DOHH2 (cell line): Measurements from ENCODE around the gene ACOT12.

Source experiments
- H3F3A ChIP-seq: fragments of 200-600 bp; sonication (generic), shearing (Covaris generic); 2 replicates; pipeline ENCODE4 v1.6.0; 2016; ENCODE audit warnings: antibody characterized with exemption, mild to moderate bottlenecking; ENCODE audit not compliant: control insufficient read depth, insufficient read depth
- H3K27ac ChIP-seq: fragments of 200-600 bp; sonication (generic); 2 replicates; pipeline ENCODE4 v1.5.1; 2014; ENCODE audit warnings: low read depth, mild to moderate bottlenecking, low read length, moderate library complexity
- H3K27me3 ChIP-seq: fragments of 200-600 bp; sonication (generic); 2 replicates; pipeline ENCODE4 v1.6.1; 2014; ENCODE audit warnings: mild to moderate bottlenecking, low read length, mixed read lengths; ENCODE audit not compliant: control insufficient read depth
- H3K36me3 ChIP-seq: fragments of 200-600 bp; sonication (generic); 2 replicates; pipeline ENCODE4 v1.6.1; 2014; ENCODE audit warnings: mild to moderate bottlenecking, low read length, moderate library complexity, mixed read lengths; ENCODE audit not compliant: control insufficient read depth
- H3K4me1 ChIP-seq: fragments of 200-600 bp; sonication (generic); 2 replicates; pipeline ENCODE4 v1.6.1; 2014; ENCODE audit warnings: mild to moderate bottlenecking, low read length, mixed read lengths; ENCODE audit not compliant: control insufficient read depth
- H3K4me2 ChIP-seq: fragments of 200-600 bp; sonication (generic); 2 replicates; pipeline ENCODE4 v1.6.0; 2014; ENCODE audit warnings: mild to moderate bottlenecking, low read length, moderate library complexity
- H3K4me3 ChIP-seq: fragments of 200-600 bp; sonication (generic); 2 replicates; pipeline ENCODE4 v1.5.1; 2014; ENCODE audit warnings: mild to moderate bottlenecking, low read length, mixed read lengths
- H3K79me2 ChIP-seq: fragments of 200-600 bp; sonication (generic); 2 replicates; pipeline ENCODE4 v1.6.1; 2014; ENCODE audit warnings: mild to moderate bottlenecking, low read length, mixed read lengths; ENCODE audit not compliant: control insufficient read depth
- H3K9me2 ChIP-seq: fragments of 200-600 bp; sonication (generic); replicated peaks from 2 replicates; pipeline ENCODE4 v1.6.1; 2014; ENCODE audit warnings: mild to moderate bottlenecking, low read length, mixed read lengths; ENCODE audit not compliant: control insufficient read depth
- H3K9me3 ChIP-seq: fragments of 200-600 bp; sonication (generic); 2 replicates; pipeline ENCODE4 v1.6.1; 2014; ENCODE audit warnings: antibody characterized with exemption, low read length, mixed read lengths; ENCODE audit not compliant: control insufficient read depth, insufficient read depth
- H4K20me1 ChIP-seq: fragments of 200-600 bp; sonication (generic); 2 replicates; pipeline ENCODE4 v1.6.0; 2014; ENCODE audit warnings: low read depth, mild to moderate bottlenecking, antibody characterized with exemption, low read length, moderate library complexity; ENCODE audit not compliant: control insufficient read depth, insufficient read depth
- EZH2phosphoT487 ChIP-seq: fragments of 200-600 bp; sonication (generic); IDR thresholded peaks from 2 replicates; pipeline ENCODE4 v1.6.1; 2017; ENCODE audit warnings: borderline replicate concordance, mild to moderate bottlenecking, antibody characterized with exemption, low read length, moderate library complexity, mixed read lengths
- TF ChIP-seq, protein P1 (sequence below): fragments of 200-600 bp; sonication (generic); IDR thresholded peaks from one replicate; pipeline ENCODE4 v1.5.1; 2014; ENCODE audit warnings: antibody characterized with exemption, mild to moderate bottlenecking, low read depth, low read length; ENCODE audit not compliant: poor library complexity, severe bottlenecking

The ACOT12 gene

GRCh38 chr5:81389025-81389424 lies 4.9 kb downstream of the ACOT12 start:
- no peak overlapping the region for H3K4me2 ChIP-seq
- no peak overlapping the region for H3K4me3 ChIP-seq
- no peaks in the 10 kb centered on the region for H3K79me2 ChIP-seq
- H3K27ac ChIP-seq, result no peak overlapping the region
- 0 out of 2 replicates have a peak, but pooled peaks cover 3% of the 10 kb centered on the region for H3K9me3 ChIP-seq
- H3K27me3 ChIP-seq, result peaks cover 9% of the 10 kb centered on the region; the same call in 1 of the 2 replicates
- H4K20me1 ChIP-seq, result no peaks in the 10 kb centered on the region
- no peaks in the 10 kb centered on the region for H3K9me2 ChIP-seq
- H3K36me3 ChIP-seq, result no peaks in the 10 kb centered on the region
- no peaks in the 10 kb centered on the region for H3F3A ChIP-seq
- H3K4me1 ChIP-seq, result no peaks in the 10 kb centered on the region
- TF ChIP-seq, protein P1, sequence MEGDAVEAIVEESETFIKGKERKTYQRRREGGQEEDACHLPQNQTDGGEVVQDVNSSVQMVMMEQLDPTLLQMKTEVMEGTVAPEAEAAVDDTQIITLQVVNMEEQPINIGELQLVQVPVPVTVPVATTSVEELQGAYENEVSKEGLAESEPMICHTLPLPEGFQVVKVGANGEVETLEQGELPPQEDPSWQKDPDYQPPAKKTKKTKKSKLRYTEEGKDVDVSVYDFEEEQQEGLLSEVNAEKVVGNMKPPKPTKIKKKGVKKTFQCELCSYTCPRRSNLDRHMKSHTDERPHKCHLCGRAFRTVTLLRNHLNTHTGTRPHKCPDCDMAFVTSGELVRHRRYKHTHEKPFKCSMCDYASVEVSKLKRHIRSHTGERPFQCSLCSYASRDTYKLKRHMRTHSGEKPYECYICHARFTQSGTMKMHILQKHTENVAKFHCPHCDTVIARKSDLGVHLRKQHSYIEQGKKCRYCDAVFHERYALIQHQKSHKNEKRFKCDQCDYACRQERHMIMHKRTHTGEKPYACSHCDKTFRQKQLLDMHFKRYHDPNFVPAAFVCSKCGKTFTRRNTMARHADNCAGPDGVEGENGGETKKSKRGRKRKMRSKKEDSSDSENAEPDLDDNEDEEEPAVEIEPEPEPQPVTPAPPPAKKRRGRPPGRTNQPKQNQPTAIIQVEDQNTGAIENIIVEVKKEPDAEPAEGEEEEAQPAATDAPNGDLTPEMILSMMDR, result no peak
- no peak for TF ChIP-seq EZH2phosphoT487

- H3K4me1 ChIP-seq, result no peaks in the 10 kb centered on the region
- no peak for TF ChIP-seq EZH2phosphoT487
- TF ChIP-seq, protein P1, result no peak
- no peaks in the 10 kb centered on the region for H3F3A ChIP-seq
- H3K79me2 ChIP-seq, result no peaks in the 10 kb centered on the region
- no peak overlapping the region for H3K4me2 ChIP-seq
- no peaks in the 10 kb centered on the region for H3K9me2 ChIP-seq
- H3K27ac ChIP-seq, result no peak overlapping the region
- peaks cover 9% of the 10 kb centered on the region; the same call in 1 of the 2 replicates for H3K27me3 ChIP-seq
- no peaks in the 10 kb centered on the region for H3K9me3 ChIP-seq
- H3K36me3 ChIP-seq, result no peaks in the 10 kb centered on the region
- H4K20me1 ChIP-seq, result no peaks in the 10 kb centered on the region
- no peak overlapping the region for H3K4me3 ChIP-seq
Observed at GRCh38 chr5:81388169-81388568, 5.8 kb downstream of the ACOT12 start.

DNA sequence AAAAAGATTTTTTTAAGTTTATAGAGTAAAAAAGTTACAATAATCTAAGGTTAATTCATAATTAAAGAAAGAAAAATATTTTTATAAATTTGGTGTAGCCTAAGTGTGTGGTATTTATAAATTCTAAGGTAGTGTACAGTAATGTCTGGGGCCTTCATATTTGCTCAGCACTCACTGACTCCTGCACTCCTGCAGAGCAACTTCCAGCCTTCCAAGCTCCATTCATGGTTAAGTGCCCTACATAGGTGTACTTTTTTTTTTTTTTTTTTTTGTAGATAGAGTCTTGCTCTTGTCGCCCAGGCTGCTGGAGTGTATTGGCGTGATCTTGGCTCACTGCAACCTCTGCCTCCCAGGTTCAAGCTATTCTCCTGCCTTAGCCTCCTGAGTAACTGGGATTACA lies 10.1 kb downstream of the ACOT12 start:
- Histone ChIP-seq H3K9me3 (no peaks in the 10 kb centered on the region), H3F3A (no peaks in the 10 kb centered on the region), H4K20me1 (no peaks in the 10 kb centered on the region), H3K4me1 (no peaks in the 10 kb centered on the region), H3K4me3 (no peak overlapping the region), H3K27ac (no peak overlapping the region), H3K27me3 (no peaks in the 10 kb centered on the region), H3K9me2 (no peaks in the 10 kb centered on the region), H3K4me2 (no peak overlapping the region), H3K79me2 (no peaks in the 10 kb centered on the region), H3K36me3 (no peaks in the 10 kb centered on the region)
- TF ChIP-seq, protein P1, result no peak
- no peak for TF ChIP-seq EZH2phosphoT487

GRCh38 chr5:81371354-81371876 lies 22.5 kb downstream of the ACOT12 start:
- Histone ChIP-seq H3K9me2 (no peaks in the 10 kb centered on the region), H3K27me3 (no peaks in the 10 kb centered on the region), H3K4me3 (no peak overlapping the region), H3K36me3 (no peaks in the 10 kb centered on the region), H3K27ac (no peak overlapping the region), H3K9me3 (no peaks in the 10 kb centered on the region), H3K79me2 (no peaks in the 10 kb centered on the region), H3K4me2 (no peak overlapping the region), H3K4me1 (no peaks in the 10 kb centered on the region), H3F3A (no peaks in the 10 kb centered on the region), H4K20me1 (no peaks in the 10 kb centered on the region)
- no peak for TF ChIP-seq EZH2phosphoT487
- TF ChIP-seq, protein P1, result no peak
